Cerebellar cortex (tissue), 1 donor: Measurements from ENCODE around the gene TUBB2A.
A peak's percentile ranks its signal among the peaks of the same experiment; 100 is the strongest.

Experiments used
- DNase-seq: peaks from one replicate; pipeline ENCODE4 v3.0.0-alpha.2; 2015; ENCODE audit warnings: low spot score

TUBB2A gene

GRCh38 chr6:3119040-3119723, 38.2 kb downstream of the TUBB2A start:
- DNase-seq = peak; percentile 56

GRCh38 chr6:3118353-3119039, 38.8 kb downstream of the TUBB2A start, which contains the start of gene BPHL:
TSS of gene BPHL (plus strand) at chr6:3118711. CDS start at chr6:3118741, 30 bp downstream.
- DNase-seq = peak; percentile 95

- no peak for DNase-seq
Measured at GRCh38 chr6:3117912-3118352, 39.4 kb downstream of the TUBB2A start.

GRCh38 chr6:3114377-3114776, 43.0 kb downstream of the TUBB2A start:
- DNase-seq = no peak

GRCh38 chr6:3109761-3110160, 47.6 kb downstream of the TUBB2A start:
- DNase-seq = no peak

GRCh38 chr6:3108746-3109414, 48.5 kb downstream of the TUBB2A start:
- DNase-seq = no peak
